HK-2 (cell line): ENCODE results near the gene CCND2.

Source experiments
- DNase-seq: peaks from one replicate; pipeline ENCODE4 v3.0.0-alpha.2; 2018; ENCODE audit not compliant: unreplicated experiment

Gene CCND2

GRCh38 chr12:4256043-4256826 is 17.3 kb upstream of the CCND2 start:
- no peak for DNase-seq

- DNase-seq: no peak
Measured at GRCh38 chr12:4257442-4257841, 16.1 kb upstream of the CCND2 start.

DNA sequence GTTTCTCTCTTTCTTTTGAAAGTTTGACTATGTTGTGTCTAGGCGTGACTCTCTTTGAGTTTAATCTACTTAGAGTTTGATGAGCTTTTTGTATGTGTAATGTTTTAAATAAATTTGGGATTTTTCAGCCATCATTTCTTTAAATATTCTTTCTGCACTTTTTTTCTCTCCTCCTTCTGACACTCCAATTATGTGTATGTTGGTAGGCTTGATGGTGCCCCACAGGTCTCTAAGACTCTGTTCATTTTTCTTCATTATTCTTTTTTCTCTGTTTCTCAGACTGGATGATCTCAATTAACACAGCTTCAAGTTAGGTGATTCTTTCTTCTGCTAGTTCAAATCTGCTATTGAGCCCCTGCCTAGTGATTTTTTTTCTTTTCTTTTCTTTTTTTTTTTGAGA is 14.5 kb upstream of the CCND2 start:
- no peak for DNase-seq

DNA sequence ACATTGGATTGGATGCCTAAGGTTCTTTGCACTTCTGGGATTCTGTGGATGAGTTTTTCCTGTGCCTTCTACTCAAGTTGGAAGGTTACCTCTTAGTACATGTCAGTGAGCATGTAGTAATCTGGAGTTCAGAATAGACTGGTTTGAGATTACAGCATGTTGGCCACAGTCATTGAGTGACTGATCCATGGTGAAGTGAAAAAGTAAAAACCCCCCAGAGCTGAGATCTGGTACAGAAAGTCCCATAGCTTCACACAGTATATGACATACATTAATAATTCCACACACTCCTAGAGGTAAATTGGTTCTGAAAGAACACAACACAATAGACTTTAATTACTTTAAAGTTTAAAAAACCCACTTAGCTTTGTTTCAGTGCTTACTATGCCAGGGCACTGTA is 11.9 kb upstream of the CCND2 start:
- DNase-seq: no peak

DNA sequence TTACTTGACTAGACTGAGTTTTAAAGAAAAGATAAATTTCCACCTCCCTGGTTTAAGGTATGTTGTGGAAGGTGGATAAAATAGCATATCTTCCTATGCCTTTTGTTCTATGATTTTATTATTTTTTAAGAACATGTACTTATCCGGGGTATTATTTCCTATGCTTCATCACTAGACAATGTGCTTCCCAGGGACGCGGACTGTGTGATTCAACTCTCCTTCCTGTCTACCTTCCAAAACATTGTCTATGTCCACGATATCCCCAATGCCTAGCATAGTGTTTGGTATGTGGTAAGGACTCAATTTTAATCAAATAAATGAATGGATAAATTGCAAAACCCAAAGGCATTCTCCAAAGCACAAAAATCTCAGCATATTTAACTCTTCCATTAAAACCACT is 8.3 kb upstream of the CCND2 start:
- no peak for DNase-seq

- no peak for DNase-seq
Measured at GRCh38 chr12:4266990-4267389, 6.6 kb upstream of the CCND2 start.

- DNase-seq: no peak
Measured at GRCh38 chr12:4267704-4268328, 5.7 kb upstream of the CCND2 start.

DNA sequence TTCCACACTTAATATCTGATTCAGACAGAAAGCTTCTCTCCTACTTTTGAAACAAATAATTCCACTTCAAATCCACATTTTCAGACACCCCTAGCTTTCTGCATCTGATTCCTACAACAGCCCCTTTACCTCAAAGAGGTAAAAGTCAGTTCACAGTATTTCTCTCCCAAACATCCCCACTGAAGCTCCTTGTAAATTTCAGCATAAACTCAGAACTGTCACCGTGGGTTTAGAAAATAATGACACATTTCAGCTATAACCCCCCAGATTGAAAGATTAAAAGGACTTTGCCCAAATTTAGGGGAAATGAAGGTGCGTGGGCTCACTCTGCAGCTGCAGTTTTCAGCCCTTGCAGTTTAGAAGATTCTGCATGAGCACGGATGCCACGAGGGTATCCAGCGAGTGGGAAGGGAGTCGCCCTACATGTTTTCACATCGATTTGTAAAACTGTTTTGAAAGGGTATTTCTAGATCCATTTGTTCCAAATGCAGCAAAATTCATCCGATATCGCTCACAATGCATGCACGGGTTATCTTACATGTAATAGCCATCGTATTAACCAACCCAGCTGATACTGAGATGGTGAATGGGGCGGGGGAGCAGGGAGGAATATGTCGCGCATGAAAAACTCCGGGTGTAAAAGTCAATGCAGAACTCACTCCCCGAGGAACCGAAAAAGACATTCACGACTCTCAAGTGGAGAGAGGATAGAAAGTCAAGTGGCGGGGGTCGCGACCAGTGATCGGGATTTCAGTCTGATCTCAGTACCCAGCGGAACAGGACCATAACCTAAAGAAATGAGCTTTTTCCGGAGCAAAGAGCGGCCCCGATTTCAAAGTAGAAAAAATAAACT is 5.0 kb upstream of the CCND2 start:
- DNase-seq: no peak

- DNase-seq: peak; percentile 55
Measured at GRCh38 chr12:4269279-4269991, 4.1 kb upstream of the CCND2 start.

DNA sequence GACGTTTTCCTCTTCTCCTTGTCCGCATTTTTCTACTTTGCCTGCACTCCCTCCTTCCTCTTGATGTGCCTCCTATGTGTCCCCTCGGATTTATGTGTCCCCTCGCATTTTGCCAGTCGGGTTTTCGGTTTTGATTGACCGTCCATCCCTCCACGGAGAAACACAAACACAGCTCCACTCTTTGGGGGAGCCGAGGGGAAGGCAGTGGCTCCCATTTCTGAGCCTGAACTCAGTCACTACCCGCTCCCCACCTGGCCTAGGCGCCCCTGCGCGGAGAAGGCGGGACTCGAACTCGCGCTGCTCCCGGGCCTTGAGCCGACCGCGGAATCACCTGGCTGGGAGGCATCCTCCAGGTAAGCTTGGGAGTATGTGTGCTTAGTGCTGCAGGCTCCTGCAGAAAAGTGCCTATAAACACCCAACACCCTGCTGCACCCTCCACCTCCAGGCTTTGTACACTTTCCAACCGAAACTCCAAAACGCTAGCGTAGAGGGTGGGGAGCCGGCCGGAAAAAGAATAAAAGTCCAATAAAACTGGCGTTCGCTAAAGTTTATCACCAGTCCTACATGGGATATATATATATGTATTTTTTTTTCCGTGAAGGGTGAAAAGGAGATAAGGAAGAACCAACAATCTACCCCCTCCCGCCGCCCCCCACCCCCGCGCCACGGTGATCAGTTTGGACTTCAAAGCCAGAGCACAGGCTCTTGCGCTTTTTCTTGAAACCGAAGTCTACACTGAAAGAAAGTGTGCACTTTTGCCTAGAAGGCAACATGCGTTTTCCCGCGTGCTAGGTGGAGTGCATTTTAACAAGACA is 3.3 kb upstream of the CCND2 start:
- no peak for DNase-seq

DNA sequence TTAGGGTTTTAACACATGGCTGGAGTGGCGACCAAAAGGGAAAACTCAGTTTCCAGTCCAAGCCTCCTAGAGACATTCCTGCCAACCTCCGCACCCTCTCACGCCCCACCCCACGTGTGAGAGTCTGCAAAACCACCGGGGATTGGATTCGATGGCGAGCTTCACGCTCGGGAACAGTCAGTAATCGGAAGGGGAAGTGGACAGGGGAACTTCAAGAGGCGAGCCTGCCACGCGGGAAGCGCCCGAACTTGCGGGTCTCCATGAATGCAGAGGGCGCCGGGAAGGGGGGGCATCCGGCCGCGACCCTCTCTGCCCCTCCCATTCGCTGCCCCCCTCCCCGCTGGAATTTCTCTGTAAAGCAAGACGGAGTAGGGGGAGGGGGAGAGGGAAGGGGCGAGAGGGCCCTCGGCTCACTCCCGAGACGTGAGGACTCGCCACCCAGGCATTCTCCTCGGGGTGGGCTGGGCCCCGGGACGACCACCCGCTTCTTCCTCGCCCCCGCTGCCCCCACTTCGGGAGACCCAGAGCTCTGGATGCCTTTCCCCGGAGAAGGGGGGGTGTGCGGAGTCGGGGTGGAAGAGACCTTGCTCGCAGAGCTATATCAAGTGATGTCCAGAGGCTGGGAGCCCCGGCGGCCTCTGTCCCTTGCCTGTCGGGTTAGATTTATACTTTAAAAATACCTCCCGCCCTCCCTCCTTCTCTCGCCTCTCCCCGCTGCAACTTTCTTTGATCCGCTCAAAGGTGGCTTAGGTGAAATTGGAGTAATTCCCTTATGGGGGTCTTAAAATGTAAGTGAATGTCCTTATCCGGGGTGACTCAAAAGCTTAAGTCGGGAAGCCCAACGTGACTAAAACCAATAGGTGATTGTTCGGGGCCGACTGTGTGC is 2.5 kb upstream of the CCND2 start:
- DNase-seq: no peak

- peak; percentile 71 for DNase-seq
Measured at GRCh38 chr12:4271717-4272423, 1.7 kb upstream of the CCND2 start.

DNA sequence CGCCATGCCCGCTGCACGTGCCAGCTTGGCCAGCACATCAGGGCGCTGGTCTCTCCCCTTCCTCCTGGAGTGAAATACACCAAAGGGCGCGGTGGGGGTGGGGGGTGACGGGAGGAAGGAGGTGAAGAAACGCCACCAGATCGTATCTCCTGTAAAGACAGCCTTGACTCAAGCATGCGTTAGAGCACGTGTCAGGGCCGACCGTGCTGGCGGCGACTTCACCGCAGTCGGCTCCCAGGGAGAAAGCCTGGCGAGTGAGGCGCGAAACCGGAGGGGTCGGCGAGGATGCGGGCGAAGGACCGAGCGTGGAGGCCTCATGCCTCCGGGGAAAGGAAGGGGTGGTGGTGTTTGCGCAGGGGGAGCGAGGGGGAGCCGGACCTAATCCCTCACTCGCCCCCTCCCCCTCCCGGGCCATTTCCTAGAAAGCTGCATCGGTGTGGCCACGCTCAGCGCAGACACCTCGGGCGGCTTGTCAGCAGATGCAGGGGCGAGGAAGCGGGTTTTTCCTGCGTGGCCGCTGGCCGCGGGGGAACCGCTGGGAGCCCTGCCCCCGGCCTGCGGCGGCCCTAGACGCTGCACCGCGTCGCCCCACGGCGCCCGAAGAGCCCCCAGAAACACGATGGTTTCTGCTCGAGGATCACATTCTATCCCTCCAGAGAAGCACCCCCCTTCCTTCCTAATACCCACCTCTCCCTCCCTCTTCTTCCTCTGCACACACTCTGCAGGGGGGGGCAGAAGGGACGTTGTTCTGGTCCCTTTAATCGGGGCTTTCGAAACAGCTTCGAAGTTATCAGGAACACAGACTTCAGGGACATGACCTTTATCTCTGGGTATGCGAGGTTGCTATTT is 914 bp upstream of the CCND2 start:
- DNase-seq: peak; percentile 62

DNA sequence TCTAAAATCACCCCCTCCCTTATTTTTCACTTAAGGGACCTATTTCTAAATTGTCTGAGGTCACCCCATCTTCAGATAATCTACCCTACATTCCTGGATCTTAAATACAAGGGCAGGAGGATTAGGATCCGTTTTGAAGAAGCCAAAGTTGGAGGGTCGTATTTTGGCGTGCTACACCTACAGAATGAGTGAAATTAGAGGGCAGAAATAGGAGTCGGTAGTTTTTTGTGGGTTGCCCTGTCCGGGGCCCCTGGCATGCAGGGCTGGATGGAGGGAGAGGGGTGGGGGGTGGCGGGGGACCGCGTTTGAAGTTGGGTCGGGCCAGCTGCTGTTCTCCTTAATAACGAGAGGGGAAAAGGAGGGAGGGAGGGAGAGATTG is 300 bp upstream of the CCND2 start:
- DNase-seq: no peak

GRCh38 chr12:4274396-4275015 is 944 bp downstream of the CCND2 start:
- no peak for DNase-seq

GRCh38 chr12:4275016-4275869 is 1.7 kb downstream of the CCND2 start:
- no peak for DNase-seq

DNA sequence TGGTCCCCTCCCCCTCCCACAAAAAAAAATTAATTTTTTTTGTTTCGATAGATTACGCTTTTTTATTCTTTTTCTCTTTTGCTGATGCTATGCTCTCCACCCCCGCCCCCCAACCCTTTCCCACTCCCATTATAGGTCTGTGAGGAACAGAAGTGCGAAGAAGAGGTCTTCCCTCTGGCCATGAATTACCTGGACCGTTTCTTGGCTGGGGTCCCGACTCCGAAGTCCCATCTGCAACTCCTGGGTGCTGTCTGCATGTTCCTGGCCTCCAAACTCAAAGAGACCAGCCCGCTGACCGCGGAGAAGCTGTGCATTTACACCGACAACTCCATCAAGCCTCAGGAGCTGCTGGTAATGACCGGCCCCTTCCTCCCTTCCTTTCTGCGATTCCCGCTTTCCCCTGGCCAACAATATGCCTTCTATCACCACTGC is 2.3 kb downstream of the CCND2 start:
- no peak for DNase-seq
